Fibroblast of peridontal ligament (primary cell): Measurements from ENCODE around the gene BLACAT1.
"Not testable (repeated sequence)": the region's sequence is repeated elsewhere in the genome, so short reads cannot be mapped to it uniquely, and the experiment has no call there.

Experiments used
- DNase-seq: peaks from one replicate; pipeline ENCODE4 v3.0.0-alpha.2; 2010; ENCODE audit errors: extremely low read depth

Gene BLACAT1

GRCh38 chr1:205417870-205418635, 37.8 kb downstream of the BLACAT1 start:
- no peak for DNase-seq

GRCh38 chr1:205416322-205416721, 39.5 kb downstream of the BLACAT1 start:
- DNase-seq, result no peak

- DNase-seq, result no peak
Observed at GRCh38 chr1:205410581-205411298, 45.1 kb downstream of the BLACAT1 start.

GRCh38 chr1:205407970-205408369, 47.9 kb downstream of the BLACAT1 start:
- no peak for DNase-seq

GRCh38 chr1:205406252-205406651, 49.6 kb downstream of the BLACAT1 start:
- DNase-seq, result not testable (repeated sequence)
